ENCODE results near the gene MAL.
A peak's percentile ranks its signal among the peaks of the same experiment; 100 is the strongest.

The MAL gene

DNA sequence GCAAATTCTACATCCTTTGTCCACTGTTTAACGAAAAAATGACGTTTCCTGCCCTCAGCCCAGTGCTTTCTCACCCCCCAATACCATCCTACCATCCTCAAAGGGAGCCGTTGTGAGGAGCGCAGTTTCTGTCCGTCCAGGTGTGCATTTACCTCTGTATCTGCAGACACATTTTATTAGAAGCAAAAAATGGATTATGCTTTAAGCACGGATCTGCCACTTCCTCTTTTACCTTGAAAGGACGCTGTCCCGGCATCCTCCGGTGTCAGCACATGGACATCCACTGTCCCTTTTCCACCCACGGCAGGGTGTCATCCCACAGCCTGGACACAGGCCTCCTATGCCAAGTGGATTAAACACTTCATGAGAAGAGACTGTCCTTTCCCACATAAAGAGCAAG, 7.2 kb upstream of the MAL start:
- DNase-seq: no peak

DNA sequence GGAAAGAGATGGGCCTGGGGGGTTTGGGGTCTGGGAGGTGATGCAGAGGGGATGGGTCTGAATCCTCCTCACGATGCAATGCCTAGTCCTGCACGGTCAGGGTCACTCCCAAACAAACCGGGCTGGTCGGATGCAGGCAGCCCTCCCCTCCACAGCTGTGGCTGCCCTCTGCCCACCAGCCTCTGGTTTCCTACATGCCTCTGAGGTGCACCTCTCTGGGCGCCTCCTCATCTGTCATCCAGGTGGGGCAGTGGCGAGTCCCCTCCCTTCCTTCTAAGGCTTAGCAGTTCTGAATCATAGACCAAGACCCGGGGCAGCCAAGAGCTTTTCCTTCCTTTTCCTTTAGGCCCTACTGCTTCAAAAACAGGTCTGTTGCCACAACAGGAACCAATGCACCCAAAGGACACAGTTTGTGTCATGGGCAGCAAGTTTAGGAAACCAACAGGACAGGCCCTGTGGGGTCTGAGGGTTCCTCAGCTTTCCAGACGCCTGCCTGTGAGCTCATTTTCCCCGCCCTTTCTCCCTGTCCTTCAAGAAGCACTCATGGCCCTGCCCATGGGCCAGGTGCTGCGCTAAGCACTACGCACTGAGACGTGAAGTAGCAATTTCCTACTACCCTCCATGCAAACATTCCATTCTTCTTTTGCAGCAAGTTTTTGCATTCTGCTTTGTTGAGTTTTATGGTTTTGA, 6.5 kb upstream of the MAL start:
- DNase-seq: no peak

DNA sequence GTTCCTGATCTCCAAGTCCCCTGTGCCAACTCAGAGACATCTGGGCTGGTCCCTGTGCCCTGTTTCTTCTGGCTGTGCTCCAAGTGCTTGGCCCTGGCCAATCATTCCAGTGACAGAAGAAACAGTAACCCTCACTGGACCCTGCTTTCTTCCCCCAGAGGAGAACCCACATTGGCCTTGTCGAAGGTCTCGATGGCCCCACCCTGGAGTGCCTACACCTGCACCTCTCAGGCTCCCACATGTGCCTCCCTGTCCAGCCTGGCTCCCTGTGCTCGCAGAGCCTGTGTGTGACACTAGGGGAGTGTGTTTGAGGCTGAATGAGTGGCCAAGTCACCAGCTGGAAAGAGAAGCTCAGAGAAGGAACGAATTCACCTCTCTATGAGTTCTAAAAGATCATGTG, 5.9 kb upstream of the MAL start:
- no peak for DNase-seq

DNA sequence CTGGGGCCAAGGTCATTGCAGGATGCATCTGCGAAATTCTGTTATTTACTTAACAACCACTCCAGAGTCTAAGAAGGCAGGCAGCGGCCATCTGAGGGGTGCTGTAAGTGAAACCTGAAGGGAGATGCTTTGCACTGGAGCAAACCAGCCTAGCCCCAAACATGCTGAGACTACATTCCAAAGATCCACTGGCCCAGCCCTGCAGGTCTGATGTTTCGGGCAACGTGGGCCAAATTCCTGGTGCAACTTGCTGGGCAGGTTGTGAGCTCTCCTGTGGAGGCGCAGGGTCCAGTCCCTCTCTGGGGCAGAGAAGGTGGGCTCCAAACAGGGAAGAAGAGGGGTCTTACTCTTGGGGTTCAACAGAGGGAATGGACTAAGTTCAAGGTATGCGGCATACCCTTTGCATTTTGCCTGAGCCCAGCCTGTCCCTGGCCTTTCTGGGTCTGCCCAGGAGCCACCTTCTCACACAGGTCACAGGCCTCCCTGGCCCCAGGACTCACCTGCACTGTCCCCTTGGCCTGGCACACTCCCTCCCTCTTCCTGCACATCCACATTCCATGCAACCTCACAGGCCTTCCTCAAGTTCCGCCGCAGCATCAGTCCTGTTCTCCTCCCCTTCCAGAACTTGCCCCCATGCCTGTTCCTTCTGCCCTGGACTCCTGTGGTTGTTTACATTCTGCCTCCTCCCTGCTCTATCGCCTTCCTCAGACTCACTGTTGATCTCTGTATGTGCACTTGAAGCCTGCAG, 5.1 kb upstream of the MAL start:
- no peak for DNase-seq

DNA sequence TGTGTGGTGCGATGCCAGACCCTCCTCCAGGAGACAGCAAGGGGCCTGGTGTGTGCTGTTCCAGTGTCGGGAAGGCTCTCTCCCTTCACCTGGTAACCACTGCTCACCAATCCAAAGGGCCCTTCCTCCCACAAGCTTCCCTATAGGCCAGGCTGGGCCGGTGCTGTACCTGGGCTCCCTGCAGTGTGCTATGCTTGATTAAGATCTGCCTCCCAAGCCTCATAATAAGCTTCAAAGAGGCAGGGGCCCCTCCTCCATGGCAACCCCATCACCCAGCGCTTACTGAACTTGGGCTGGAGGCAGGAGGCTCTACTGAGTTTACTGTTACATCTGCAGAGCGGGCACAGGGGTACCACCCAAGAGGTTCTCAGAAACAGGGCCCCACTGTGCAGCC, 4.5 kb upstream of the MAL start:
- DNase-seq: no peak

DNA sequence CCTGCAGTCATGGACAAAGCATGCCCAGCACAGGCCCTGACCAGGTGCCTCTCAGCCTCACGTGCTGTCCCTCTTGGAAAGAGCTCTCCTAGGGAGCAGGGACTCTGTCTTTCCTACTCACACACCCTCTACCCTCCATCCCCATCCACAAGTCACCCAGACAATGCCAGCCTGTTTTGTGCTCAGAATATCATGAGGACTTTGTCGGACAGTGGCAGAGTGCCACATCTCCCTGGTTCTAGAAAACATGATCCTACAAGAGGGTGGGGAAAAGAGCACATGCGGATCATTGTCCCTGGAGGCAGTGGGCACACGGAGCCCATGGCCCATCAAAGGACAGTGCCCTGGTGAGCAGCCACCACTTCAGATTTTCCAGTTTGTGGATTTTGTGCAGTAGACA, 3.7 kb upstream of the MAL start:
- DNase-seq: no peak

DNA sequence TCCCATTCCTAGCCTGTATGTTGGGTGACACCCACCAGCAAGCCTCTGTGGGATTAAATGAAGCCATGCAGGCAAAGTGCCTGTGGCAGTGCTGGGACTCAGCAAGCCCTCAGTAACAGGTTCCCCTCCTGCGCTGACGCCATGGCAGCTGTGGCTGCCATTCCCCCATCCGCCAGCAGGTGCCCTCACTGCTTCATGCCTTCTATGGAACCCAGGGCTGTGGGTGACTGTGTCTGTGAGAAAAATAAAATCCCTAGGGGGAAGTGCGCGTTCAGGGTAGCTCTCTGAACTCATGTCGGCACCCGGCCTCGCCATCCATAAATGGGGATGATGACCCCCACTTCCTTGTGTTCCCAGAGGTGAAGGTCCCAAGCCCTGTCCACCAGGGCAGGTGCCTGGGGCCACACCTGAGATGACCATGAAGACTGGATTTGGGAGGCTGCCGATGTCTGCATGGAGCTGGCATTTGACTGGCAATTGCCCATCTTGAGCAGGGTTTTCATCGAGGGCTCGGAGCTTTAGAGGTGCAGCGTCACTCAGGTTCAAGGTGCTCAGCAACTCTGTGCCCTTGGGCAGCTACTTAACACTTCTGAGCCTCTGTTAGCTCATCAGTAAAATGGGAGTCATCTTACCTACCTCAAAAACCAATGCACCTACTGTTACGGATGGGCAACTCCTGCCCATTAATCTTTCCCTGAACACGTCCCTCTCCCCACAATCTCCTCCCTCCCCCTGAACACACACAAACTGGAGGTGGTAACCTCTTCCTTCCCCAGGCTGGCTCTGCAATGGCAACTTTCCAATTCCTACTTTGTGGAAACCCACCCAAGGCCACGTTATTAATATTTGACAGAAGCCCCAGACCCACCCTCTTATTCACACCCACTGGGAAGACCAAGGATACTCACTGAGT, 2.9 kb upstream of the MAL start:
- peak; percentile 79 for DNase-seq

DNA sequence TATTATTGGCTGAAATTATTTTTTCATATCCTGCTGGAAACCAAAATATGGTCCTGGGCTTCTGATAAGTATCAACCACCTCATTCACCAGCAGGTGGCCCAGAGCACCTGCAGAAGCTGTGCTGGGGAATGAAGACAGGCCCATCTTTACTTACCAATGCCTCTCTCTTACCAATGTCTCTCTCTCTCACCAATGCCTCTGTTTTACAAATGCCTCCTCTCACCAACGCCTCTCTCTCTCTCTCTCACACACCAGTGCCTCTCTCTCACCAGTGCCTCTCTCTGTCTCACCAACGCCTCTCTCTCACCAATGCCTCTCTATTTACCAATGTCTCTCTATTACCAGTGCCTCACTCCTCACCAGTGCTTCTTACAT, 2.3 kb upstream of the MAL start:
- DNase-seq: peak; percentile 57

DNA sequence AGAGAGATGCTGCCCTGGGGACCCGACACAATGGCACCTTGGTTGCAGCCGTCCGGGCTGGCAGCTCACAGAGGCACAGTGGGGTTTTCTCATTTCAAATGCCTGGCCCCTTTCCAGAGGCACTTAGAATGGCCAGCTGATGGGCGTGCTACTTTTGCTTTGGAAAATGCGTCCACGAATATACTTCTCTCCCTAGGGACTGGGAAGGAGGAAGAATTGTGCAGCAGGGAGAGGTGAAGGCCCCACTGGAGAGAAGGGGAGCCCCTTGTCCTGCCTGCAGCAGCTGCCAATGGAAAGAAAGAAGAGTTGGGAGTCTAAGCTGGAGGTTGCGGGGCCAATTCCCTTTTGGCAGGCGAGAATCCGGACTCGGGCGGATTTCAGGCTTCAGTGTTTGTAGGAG, 1.1 kb upstream of the MAL start:
- DNase-seq: no peak

DNA sequence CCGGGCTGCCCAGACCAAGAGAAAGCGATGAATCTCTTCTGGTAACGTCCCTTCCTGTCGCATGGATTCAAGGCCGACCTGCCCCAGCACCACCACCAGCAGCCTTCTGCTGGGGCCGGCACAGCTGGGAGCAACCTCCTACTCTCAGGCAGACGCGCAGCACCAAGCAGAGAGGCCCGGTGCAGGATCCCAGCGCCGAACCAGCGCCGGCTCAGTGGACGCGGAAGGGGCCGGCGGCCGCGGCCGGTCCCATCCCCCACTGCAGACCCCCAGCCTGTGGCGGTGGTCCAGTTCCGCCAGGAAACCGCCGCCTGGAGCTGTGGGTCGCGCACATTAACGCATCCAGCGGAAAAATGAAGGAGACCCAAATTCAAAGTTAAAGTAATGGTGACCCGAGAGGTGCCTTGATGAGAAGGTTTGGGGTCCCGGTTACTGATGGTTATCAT, 525 bp upstream of the MAL start:
- DNase-seq: peak; percentile 16

DNA sequence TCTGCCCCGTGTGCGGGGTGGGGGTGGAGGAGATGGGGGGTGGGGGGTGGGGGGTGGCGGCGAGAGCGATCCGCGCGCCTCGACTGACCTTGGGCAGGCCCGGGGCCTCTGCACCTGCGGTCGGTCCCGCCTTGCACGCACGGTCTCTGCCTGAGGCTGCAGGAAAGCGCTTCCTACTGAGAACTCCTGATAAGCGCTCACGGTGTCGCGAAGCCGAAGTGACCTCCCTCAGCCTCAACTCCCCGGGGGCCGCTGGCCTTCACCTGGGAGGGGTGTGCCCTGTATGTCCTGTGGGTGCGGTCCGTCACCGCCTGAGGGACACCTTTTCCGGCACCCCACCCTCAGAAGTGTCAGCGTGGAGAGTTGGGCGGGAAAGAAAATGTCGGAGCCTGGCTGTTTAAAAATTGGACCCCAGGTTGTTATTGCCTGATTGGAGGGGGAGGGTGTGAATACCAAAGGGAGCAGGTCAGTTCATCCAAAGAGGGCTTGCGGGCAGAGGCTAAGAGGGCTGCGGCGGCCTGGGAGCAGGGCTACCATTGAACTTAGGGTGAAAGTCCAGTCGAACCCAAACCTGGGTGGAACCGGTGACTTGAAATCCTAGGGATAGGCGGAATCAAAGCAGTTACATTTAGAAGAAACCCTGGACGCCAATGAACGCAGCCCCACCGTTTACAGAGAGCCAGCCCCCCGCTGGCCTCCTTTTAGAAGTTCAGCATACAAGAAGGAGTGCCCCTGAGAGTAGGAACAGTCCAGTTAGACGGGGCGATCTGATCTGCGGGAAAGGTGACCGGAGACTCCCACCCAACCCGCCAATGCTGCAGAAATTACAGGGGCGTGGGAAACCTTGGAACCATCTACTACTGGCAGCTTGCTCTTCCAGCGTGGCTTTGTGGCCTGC, 1.2 kb downstream of the MAL start:
- peak; percentile 40 for DNase-seq

DNA sequence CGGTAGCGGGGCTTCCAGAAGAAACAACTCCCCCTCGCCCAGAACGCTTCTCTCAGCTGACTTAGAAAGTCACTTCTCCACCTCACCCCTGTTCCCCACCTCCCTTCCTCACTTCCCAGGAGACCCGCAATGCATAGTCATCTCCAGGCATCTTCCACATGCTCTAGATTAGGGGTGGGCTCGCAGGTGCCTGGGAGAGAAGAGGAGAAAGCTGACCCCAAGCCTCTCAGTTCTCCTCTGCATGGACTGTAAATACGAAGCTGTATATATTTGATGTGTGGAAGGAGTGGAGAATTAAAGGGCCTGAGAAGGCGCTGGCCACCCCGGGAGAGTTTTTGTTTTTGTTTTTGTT, 1.8 kb downstream of the MAL start:
- DNase-seq: no peak

DNA sequence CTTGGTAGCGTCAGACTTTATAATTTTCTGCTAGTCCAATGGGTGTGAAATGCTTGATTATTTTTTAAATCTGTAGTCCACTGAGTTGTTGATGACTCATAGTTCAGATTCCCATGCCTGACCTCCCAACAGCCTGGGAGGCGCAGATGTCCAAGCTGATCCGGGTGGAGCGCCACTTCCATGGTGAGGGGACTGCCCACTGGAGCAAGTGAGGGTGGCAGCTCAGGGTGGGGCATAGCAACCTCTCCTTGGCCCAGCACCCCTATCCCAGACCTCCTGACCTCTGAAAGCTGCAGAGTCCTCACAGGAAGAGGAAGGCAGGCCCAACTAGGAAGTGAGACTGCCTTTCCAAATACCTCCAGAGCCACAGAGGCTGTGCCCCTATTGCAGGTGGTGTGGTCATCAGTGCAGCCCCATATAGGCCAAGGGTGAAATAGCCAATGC, 4.4 kb downstream of the MAL start:
- DNase-seq: no peak

DNA sequence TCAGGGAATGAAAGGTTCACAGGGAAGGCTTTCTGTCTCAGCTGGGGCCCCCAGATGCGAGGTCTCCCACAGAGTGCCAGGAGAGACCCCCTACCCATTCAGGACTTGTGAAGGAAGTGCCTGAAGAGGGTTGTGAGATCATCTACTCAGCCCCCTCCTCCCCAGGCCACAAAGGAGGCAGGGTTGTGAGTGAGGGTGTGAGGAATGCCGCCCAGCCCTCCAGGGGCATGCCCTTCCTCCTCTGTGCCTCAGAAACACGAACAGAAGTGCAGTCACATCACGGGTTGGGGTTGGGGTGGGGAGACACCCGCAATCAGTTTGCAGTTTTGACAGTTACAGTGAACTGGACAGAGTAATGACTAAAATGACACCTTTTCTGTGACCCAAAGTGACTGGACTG, 5.0 kb downstream of the MAL start:
- no peak for DNase-seq

DNA sequence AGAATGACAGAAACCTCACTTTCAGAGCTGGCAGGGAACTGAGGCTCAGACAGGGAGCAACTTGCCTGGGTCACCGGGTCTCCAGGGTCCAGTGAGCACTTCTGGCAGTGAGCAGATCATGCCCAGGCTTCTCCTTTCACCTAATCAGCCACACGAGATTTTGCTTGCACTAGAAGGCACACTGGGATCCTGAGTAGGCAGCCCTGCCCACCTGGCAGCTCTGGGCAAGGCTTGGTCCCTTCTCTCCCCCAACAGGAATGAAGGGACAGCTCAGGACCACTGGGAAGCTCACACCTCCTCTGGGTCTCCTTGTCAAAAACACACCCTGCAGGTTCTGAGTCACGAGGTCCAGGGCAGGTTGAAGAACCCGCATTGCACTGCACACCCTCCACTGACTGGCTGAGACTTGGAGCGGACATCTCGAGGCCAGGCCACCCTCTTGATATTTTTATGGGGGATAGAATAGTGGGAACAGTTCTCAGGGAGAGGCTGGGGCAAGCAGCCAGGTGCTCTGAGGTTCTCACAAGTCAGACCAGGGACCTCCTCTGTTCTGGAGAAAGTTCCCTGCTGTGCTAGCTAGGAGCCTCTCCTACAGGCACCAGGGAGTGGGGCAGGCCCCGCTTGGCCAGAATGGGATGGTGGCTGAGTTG, 5.7 kb downstream of the MAL start:
- no peak for DNase-seq

DNA sequence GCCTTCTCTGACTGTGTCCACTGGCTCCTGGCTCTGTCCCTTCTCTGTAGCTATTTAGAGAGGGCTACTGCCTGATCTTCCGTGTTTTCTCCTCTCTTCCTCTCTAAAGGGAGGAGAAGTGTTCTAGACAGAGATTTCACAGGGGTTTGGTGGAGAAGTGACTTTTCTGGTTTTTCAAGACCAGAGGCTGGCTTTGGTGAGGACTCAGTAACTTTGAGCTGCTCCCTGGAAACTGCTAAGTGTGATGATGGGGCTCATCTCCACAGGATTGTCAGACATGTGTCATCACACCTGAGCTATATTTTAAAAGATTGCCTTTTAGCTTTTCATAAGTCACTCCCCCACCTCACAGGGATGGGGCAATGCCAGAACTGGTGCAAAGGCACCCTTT, 6.2 kb downstream of the MAL start:
- no peak for DNase-seq

DNA sequence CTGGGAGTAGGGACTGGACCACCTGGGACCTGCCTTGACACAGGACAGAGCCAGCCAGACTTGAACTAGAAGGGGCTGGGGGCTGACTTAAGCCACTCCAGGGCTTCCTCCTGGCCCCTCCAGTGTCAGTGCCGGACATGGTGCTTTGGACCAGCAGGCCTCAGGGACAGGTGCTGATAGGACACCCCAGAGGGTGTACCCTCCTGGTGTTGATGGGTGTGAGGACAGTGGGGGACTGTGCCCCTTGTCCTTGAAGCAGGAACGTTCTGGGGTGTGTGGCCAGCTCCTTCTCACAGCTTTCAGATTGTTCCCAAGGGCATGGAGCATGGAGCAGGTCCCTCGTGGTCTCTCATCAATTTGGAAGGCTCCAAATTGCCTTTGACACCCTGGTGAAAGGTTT, 6.8 kb downstream of the MAL start:
- no peak for DNase-seq

DNA sequence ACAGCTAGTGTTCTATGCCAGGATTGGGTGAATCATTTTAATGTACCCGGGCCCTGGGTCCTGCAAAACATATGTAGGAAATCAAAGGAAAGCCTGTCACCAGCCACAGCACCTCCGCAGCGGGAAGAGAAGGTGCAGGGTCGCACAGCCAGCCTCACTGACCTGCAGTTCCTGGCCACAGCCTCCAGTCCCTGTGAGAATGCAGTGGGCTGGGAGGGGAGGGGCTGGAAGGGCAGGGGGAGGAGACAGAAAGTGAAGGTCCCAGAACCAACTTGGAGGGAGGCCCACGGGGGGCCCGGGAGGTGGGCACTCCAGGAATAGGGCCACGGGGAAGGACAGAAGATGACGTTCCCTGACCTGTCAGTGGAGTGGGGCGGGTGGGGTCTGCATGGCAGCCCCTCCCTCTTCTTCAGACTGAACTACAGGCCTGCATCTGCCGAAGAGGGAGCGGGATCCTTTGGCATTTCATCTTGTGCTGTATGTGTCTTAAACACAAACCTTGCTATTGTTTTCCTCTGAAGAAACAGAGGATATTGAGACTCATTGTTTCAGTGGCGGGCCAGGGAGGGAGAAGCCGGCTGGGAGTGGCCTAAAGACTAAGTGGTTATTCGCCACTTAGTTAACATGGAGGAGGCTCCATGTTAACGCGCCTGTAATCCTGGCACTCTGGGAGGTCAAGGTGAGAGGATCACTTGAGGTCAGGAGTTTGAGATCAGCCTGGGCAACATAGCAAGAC, 7.5 kb downstream of the MAL start:
- DNase-seq: no peak

DNA sequence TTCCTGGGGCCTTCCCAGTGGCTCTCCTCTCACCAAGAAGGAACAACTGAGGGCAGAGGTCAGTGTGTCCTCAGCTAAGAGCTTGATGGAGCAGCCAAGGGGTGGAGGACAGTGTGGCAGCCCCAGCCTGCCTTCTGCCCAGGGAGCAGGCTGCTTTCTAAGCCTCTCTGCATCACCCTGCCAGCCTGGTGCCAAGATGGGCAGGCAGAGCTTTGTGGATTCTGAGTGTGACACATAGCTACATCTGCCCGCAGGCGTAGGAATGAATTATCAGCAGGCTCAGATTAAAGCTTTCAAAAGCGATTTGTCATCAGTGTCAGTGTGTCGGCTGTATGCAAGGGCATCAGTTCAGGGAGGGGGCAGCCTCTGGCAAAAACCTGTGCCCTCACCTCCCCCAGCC, 8.7 kb downstream of the MAL start:
- no peak for DNase-seq

DNA sequence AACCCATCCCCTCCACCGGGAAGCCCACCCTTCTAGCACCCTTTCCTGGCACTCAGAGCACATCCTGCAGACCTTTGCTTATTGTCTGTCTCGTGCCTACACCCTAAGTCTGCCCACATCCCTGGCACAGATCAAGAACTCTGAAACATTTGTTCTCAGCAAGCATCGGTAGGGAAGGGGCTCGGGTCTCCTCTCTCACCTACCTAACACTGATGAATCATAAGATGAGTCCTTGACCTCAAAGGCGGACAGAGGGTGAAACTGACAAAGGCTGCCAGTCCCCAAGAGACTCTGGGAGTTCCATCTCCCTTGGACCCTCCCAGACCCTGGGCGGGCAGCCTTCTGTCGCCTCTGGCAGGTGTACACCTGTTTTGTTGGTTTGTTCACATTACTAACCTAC, 9.3 kb downstream of the MAL start:
- no peak for DNase-seq

DNA sequence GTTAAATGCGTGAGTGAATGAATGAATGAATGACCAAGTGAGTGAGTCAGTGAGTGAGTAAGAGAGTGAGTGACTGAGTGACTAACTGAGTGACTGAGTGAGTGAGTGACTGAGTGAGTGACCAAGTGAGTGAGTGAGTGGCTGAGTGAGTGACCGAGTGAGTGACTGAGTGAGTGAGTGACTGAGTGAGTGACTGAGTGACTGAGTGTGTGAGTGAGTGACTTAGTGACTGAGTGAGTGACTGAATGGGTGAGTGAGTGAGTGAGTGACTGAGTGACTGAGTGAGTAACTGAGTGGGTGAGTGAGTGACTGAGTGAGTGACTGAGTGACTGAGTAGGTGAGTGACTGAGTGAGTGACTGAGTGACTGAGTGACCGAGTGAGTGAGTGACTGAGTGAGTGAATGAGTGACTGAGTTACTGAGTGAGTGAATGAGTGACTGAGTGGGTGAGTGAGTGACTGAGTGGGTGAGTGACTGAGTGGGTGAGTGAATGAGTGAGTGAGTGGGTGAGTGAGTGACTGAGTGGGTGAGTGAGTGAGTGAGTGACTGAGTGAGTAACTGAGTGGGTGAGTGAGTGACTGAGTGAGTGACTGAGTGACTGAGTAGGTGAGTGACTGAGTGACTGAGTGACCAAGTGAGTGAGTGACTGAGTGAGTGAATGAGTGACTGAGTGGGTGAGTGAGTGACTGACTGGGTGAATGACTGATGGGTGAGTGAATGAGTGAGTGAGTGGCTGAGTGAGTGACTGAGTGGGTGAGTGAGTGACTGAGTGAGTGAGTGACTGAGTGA, 11.3 kb downstream of the MAL start:
- DNase-seq: no peak

Measured in activated effector memory CD4-positive, alpha-beta T cell treated with Interleukin-2 at 50 U/mL for 16 hours (primary cell).